Ovary (tissue), 3 donors: ENCODE results near the gene EXT2.

Source experiments
- CTCF ChIP-seq, 3 donors: fragments of 450-650 bp in 2 of 3; fragments of 200-600 bp in 1 of 3; IDR thresholded peaks; one replicate each; pipeline versions ENCODE4 v1.5.1 to v1.8.0; 2016 to 2022; ENCODE audit warnings: antibody characterized with exemption in 3 of 3, mild to moderate bottlenecking in 1 of 3
- EP300 ChIP-seq: sonication (generic); formaldehyde crosslinking; IDR thresholded peaks from one replicate; pipeline ENCODE4 v1.6.1; 2017; ENCODE audit warnings: antibody characterized with exemption
- POLR2A ChIP-seq: fragments of 450-650 bp; IDR thresholded peaks from one replicate; pipeline ENCODE4 v1.6.1; 2017; ENCODE audit warnings: antibody characterized with exemption, mild to moderate bottlenecking, moderate library complexity
- donor health status: DM: no; HTN: no; CAD: no.

DNA sequence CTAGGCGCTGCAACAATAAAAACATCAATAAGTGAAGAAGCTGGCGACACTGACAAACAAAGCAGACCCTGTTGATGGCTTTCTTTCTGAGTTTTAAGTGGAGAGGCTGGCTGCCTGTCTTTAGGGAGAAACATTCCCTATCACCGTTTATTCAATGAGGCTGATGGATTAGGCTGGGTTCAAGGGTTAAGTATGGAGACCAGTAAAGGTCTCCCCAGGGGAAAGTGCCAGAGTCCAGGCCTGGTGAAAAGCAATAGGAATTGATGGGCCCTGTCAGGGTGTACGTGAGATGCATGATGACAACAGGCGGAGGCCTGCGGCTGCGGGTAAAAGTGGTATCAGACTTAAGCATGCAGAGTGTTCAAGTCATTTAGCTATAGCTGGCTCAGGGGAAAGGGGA is 111.8 kb downstream of the EXT2 start:
- no peak for TF ChIP-seq CTCF (IDR thresholded peaks at IDR 0.05)
- no peak for TF ChIP-seq POLR2A
- TF ChIP-seq EP300 = no peak
